Ovary (tissue), 9 donors: ENCODE measurements around the gene GAK. TPM values are rescaled to one million over a fixed set of nuclear protein-coding genes. Genes with fewer than 3 reads are reported as not detected.

Source experiments
- DNase-seq, 5 donors: peaks; one replicate each; pipeline ENCODE4 v3.0.0-alpha.2; 2019 to 2020
- H3K27ac ChIP-seq, 2 donors: fragments of 200-600 bp; one replicate each; pipeline versions ENCODE4 v1.5.1 to v1.8.0; 2019 to 2022
- H3K27me3 ChIP-seq: fragments of 200-600 bp; one replicate; pipeline ENCODE4 v1.8.0; 2022
- H3K36me3 ChIP-seq: fragments of 200-600 bp; sonication (generic); one replicate; pipeline ENCODE4 v1.5.1; 2019
- H3K4me1 ChIP-seq: one replicate; pipeline ENCODE4 v1.8.1; 2013; ENCODE audit warnings: mild to moderate bottlenecking, moderate library complexity; ENCODE audit not compliant: insufficient read depth
- H3K4me3 ChIP-seq: fragments of 200-600 bp; sonication (generic); one replicate; pipeline ENCODE4 v1.5.1; 2017
- H3K9me3 ChIP-seq, 2 donors: fragments of 200-600 bp in 1 of 2; sonication (generic) in 1 of 2; one replicate each; pipeline versions ENCODE4 v1.5.1 to v1.8.1; 2013 to 2019; ENCODE audit warnings: mild to moderate bottlenecking in 1 of 2, moderate library complexity in 1 of 2
- EP300 ChIP-seq: sonication (generic); formaldehyde crosslinking; IDR thresholded peaks from one replicate; pipeline ENCODE4 v1.6.1; 2017; ENCODE audit warnings: antibody characterized with exemption
- POLR2A ChIP-seq: fragments of 450-650 bp; IDR thresholded peaks from one replicate; pipeline ENCODE4 v1.6.1; 2017; ENCODE audit warnings: antibody characterized with exemption, mild to moderate bottlenecking, moderate library complexity
- WGBS, 3 donors: extraction: QIAGEN DNeasy Blood & Tissue Kit in 1 of 3; methylation state at CpG; one replicate each; pipeline versions ENCODE4 v1.1.5 to v1.1.7; 2013 to 2017; 5-methylcytosine and 5-hydroxymethylcytosine counted together
- intact Hi-C, 4 donors: fragments of 100-400 bp; cut with DNase I; formaldehyde crosslinking; loops; one replicate each; pipeline versions ENCODE4 v1.11.0 to v1.15.1; 2022 to 2023
- polyA plus RNA-seq, 2 donors: library from polyadenylated mRNA; stranded (reverse); fragments of 200-250 nt in 1 of 2; fragments of 350-450 nt in 1 of 2; fragmentation: Illumina TruSeq in 1 of 2; extraction: RNeasy Lipid Tissue Mini Kit (QIAGEN cat#74804) in 1 of 2; gene quantifications; one replicate each; pipeline ENCODE4 v1.2.3, GENCODE V29; 2013 to 2014
- total RNA-seq, 7 donors: library from RNA; depleted of rRNA in 2 of 7; stranded (reverse); fragments of >200 nt in 2 of 7; fragmentation: NEBNext Ultra II Directional in 3 of 7; extraction: Animal tissue kit (Norgen Biotek cat#: 25700) in 3 of 7; gene quantifications; one replicate each; pipeline versions ENCODE4 v1.1.0 to v1.2.4, GENCODE V29; 2016 to 2023
- TF ChIP-seq, protein P1 (sequence below), 3 donors: fragments of 450-650 bp in 2 of 3; fragments of 200-600 bp in 1 of 3; IDR thresholded peaks; one replicate each; pipeline versions ENCODE4 v1.5.1 to v1.8.0; 2016 to 2022; ENCODE audit warnings: antibody characterized with exemption in 3 of 3, mild to moderate bottlenecking in 1 of 3
- donor health status: DM: no; HTN: no; CAD: no; lungs with moderate emphysema.
- donor health status: DM: no; HTN: no; CAD: no.
- donor health status: Bipolar disorder and iron deficiency.
- donor health status: DM: yes; HTN: yes; CAD: no.
- donor health status: DM: no; HTN: no; CAD: no.
- donor health status: DM: yes; HTN: yes; CAD: no.

Gene GAK
- total and polyA plus RNA-seq, 9 donors, result 30.7 to 95.4 (median 70.4) TPM

DNA sequence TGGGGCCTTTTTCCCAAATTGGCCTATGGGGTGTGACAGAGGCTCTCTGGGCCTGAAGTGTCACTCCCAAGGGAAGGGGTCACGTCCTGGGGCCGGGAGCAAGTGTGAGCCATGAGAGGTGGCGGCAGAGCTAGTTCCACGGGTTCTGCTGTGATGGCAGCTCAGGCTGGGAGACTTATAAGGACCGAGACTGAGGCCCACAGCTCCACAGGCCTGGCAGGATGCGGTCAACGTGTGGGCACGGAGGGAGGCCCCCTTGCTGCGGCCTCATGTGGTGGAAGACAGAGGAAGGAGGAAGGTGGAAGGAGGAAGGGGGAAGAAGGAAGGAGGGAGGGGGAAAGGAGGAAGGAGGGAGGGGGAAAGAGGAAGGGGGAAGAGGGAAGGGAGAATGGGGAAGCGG is 99.0 kb downstream of the GAK start:
- TF ChIP-seq, protein P1, sequence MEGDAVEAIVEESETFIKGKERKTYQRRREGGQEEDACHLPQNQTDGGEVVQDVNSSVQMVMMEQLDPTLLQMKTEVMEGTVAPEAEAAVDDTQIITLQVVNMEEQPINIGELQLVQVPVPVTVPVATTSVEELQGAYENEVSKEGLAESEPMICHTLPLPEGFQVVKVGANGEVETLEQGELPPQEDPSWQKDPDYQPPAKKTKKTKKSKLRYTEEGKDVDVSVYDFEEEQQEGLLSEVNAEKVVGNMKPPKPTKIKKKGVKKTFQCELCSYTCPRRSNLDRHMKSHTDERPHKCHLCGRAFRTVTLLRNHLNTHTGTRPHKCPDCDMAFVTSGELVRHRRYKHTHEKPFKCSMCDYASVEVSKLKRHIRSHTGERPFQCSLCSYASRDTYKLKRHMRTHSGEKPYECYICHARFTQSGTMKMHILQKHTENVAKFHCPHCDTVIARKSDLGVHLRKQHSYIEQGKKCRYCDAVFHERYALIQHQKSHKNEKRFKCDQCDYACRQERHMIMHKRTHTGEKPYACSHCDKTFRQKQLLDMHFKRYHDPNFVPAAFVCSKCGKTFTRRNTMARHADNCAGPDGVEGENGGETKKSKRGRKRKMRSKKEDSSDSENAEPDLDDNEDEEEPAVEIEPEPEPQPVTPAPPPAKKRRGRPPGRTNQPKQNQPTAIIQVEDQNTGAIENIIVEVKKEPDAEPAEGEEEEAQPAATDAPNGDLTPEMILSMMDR (IDR thresholded peaks at IDR 0.05), result no peak
- TF ChIP-seq POLR2A (no peak), EP300 (no peak)

DNA sequence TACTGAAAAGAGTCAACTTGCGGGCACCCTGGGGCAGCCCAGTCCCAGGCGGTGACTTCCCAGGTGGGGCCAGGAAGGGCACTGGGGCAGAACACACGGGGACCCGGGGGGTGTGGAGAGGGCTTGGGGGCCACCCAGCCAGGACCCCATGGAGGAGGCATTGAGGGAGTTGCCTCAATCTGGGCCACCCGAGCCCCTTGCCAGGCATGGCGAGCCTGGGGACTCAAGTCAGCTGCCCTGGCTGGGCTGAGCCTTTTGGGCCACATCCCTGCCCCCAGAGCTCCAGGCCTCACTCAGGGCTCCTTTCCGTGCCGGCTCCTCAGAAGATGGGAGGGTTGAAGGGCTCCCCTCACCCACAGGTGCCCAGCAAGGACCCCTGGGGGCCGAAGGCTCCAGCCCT is 99.6 kb downstream of the GAK start:
- peak in 1 of 5 donors; percentile 4 for DNase-seq
- intact Hi-C loops, result no loop called here
- WGBS, 3 donors, result 90 to 92% (median 92%) methylated on average over 7 to 9 of the region's 9 CpGs
- TF ChIP-seq, protein P1 (IDR thresholded peaks at IDR 0.05), result no peak
- TF ChIP-seq POLR2A, result no peak
- no peak for TF ChIP-seq EP300
- H3K27ac ChIP-seq, result no peak overlapping the region
- H3K36me3 ChIP-seq, result no peaks in the 10 kb centered on the region
- no peaks in the 10 kb centered on the region for H3K9me3 ChIP-seq
- no peaks in the 10 kb centered on the region for H3K4me1 ChIP-seq
- H3K27me3 ChIP-seq, result no peaks in the 10 kb centered on the region
- H3K4me3 ChIP-seq, result no peak overlapping the region

More for the DNA sequence above, 99.0 kb downstream of the GAK start:
- Histone ChIP-seq H3K27ac (no peak overlapping the region), H3K9me3 (no peaks in the 10 kb centered on the region), H3K4me1 (no peaks in the 10 kb centered on the region), H3K36me3 (no peaks in the 10 kb centered on the region), H3K4me3 (no peak overlapping the region), H3K27me3 (no peaks in the 10 kb centered on the region)
- DNase-seq, result peak in 1 of 5 donors; percentile 6
- 71 to 76% (median 73%) methylated on average over 10 of the region's 10 CpGs for WGBS, 3 donors
- intact Hi-C loops, result no loop called here

DNA sequence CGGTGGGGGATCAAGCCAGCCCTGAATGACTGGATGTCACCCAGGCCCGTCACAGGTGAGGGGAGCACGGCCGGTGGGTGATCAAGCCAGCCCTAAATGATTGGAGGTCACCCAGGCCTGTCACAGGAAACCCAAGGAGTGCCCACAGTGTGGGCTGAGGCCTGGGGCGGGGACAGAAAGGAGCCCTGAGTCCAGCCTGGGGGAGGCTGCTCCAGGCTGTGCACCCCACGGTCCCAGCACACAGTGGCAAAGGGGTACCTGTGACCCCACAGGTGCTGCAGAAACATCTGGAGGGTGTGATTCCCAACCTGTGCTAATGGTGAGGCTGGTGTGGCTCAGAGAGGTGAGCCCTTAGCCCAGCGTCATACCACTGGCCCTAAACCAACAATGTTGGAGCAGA is 100.0 kb downstream of the GAK start:
- Histone ChIP-seq H3K9me3 (no peaks in the 10 kb centered on the region), H3K4me1 (no peaks in the 10 kb centered on the region), H3K4me3 (no peak overlapping the region), H3K27me3 (no peaks in the 10 kb centered on the region), H3K36me3 (no peaks in the 10 kb centered on the region), H3K27ac (no peak overlapping the region)
- no peak for DNase-seq
- intact Hi-C loops, result no loop called here
- TF ChIP-seq POLR2A, result no peak
- no peak for TF ChIP-seq EP300
- TF ChIP-seq, protein P1 (IDR thresholded peaks at IDR 0.05), result no peak
- 86 to 93% (median 88%) methylated on average over 7 of the region's 7 CpGs for WGBS, 3 donors

DNA sequence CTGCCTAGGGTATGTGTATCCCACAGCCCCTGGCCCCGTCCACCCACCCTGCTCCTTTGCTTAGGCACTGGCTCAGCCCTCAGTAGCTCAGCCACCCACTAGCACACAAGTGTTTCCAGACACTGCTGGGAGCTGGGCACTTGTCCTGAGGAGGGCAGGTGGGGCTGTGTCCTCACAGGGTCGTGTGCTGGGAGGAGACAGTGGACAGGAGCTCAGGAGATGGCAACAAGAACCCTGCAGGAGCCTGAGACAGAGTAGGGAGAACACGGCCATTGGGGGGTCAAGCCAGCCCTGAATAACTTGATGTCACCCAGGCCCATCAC is 100.7 kb downstream of the GAK start:
- WGBS, 3 donors, result 45 to 78% (median 66%) methylated on average over 2 to 3 of the region's 3 CpGs
- DNase-seq, result no peak
- H3K27me3 ChIP-seq, result no peaks in the 10 kb centered on the region
- no peaks in the 10 kb centered on the region for H3K36me3 ChIP-seq
- H3K4me1 ChIP-seq, result no peaks in the 10 kb centered on the region
- no peak overlapping the region for H3K27ac ChIP-seq
- no peaks in the 10 kb centered on the region for H3K9me3 ChIP-seq
- H3K4me3 ChIP-seq, result no peak overlapping the region
- TF ChIP-seq POLR2A, result no peak
- TF ChIP-seq EP300, result no peak
- TF ChIP-seq, protein P1 (IDR thresholded peaks at IDR 0.05), result no peak
- intact Hi-C loops, result no loop called here
